WTC11 (cell line): ENCODE measurements around the gene HIKESHI.

ENCODE experiments used
- CTCF ChIP-seq: fragments of 200-600 bp; IDR thresholded peaks from 2 replicates; pipeline ENCODE4 v1.8.0; 2022; ENCODE audit warnings: antibody characterized with exemption
- TEAD4 ChIP-seq: sonication (generic); formaldehyde crosslinking; IDR thresholded peaks from 2 replicates; pipeline ENCODE4 v1.8.0; 2022; ENCODE audit warnings: mild to moderate bottlenecking, missing genetic modification reagents
- ZBTB43 ChIP-seq: sonication (generic); formaldehyde crosslinking; IDR thresholded peaks from 2 replicates; pipeline ENCODE4 v1.8.1; 2023; ENCODE audit warnings: mild to moderate bottlenecking, missing genetic modification reagents

- TF ChIP-seq CTCF (no peak), ZBTB43 (CRISPR knock-in tag) (no peak), TEAD4 (CRISPR knock-in tag) (no peak)
These were observed 75.9 kb downstream of the HIKESHI start for GRCh38 chr11:86377972-86378371.
